ENCODE results near the gene MSANTD2. TPM values are rescaled to one million over a fixed set of nuclear protein-coding genes. Genes with fewer than 3 reads are reported as not detected.

MSANTD2 gene
- total and polyA plus RNA-seq, 9 of the 15 experiments (the other 6 are each of a cell fraction or from before 2014, with no cell fraction given) = 1.3 to 9.9 (median 5.3) TPM

- TF ChIP-seq RFX5 (IDR thresholded peaks at IDR 0.05; ENCODE audit: low read depth, low read length) (no peak), ZNF79 (CRISPR knock-in tag; IDR thresholded peaks at IDR 0.05; ENCODE audit: low read depth) (no peak), JUNB (CRISPR knock-in tag; conservative IDR thresholded peaks at IDR 0.05) (no peak), TBP (optimal IDR thresholded peaks at IDR 0.05; ENCODE audit: low read depth, low read length) (peak; percentile 69), ZFX (CRISPR knock-in tag; IDR thresholded peaks at IDR 0.05) (peak; percentile 88), ZBTB5 (IDR thresholded peaks at IDR 0.05) (no peak), ZNF780A (CRISPR knock-in tag; IDR thresholded peaks at IDR 0.05) (no peak), CREB1 (IDR thresholded peaks at IDR 0.05) (peak; percentile 79), CREB1 (CRISPR knock-in tag; IDR thresholded peaks at IDR 0.05) (peak; percentile 85; the same call in 1 of the 2 replicates), SIN3B (IDR thresholded peaks at IDR 0.05; ENCODE audit: low read depth) (peak; percentile 74), ZBTB26 (CRISPR knock-in tag; IDR thresholded peaks at IDR 0.05) (no peak), ZNF174 (CRISPR knock-in tag; IDR thresholded peaks at IDR 0.05) (no peak), SMAD1 (IDR thresholded peaks at IDR 0.05; ENCODE audit: low read depth, low read length, partially characterized antibody) (no peak), SPI1 (IDR thresholded peaks at IDR 0.05; ENCODE audit: borderline replicate concordance, low read depth, low read length) (peak; percentile 87), SETDB1 (IDR thresholded peaks at IDR 0.05; ENCODE audit: low read length) (no peak), KLF6 (CRISPR knock-in tag; IDR thresholded peaks at IDR 0.05; ENCODE audit: borderline replicate concordance) (no peak), HEY1 (CRISPR knock-in tag; IDR thresholded peaks at IDR 0.05; ENCODE audit: borderline replicate concordance) (no peak), ZNF707 (CRISPR knock-in tag; conservative IDR thresholded peaks at IDR 0.05) (no peak), ZNF347 (CRISPR knock-in tag; IDR thresholded peaks at IDR 0.05; ENCODE audit: low read depth) (no peak), GTF3C2 (IDR thresholded peaks at IDR 0.05; ENCODE audit: borderline replicate concordance, extremely low read depth, insufficient read length) (no peak), CGGBP1 (CRISPR knock-in tag; IDR thresholded peaks at IDR 0.05) (no peak), SMARCA5 (IDR thresholded peaks at IDR 0.05) (no peak), HMG20B (CRISPR knock-in tag; IDR thresholded peaks at IDR 0.05) (no peak), RBM15 (IDR thresholded peaks at IDR 0.05; ENCODE audit: insufficient read depth, low read length) (no peak), ZNF12 (CRISPR knock-in tag; IDR thresholded peaks at IDR 0.05) (no peak)
Measured at GRCh38 chr11:124800226-124800929, at the start of gene MSANTD2 (continued).
